ENCODE measurements around the gene ETS1. TPM values are rescaled to one million over a fixed set of nuclear protein-coding genes. Genes with fewer than 3 reads are reported as not detected.

The ETS1 gene
- total RNA-seq, 1 donor from 2014 or later = 39.4 TPM

GRCh38 chr11:128595775-128596174, 8.4 kb upstream of the ETS1 start:
- no peak for DNase-seq (ENCODE audit: low spot score)

- DNase-seq (ENCODE audit: low spot score) = no peak
These were observed 7.9 kb upstream of the ETS1 start for GRCh38 chr11:128595221-128595620.

GRCh38 chr11:128594226-128594625, 6.9 kb upstream of the ETS1 start:
- DNase-seq (ENCODE audit: low spot score) = no peak

GRCh38 chr11:128593281-128593680, 5.9 kb upstream of the ETS1 start:
- DNase-seq (ENCODE audit: low spot score) = no peak

- DNase-seq (ENCODE audit: low spot score) = no peak
These were observed 5.1 kb upstream of the ETS1 start for GRCh38 chr11:128592454-128592853.

GRCh38 chr11:128590587-128590986, 3.2 kb upstream of the ETS1 start:
- DNase-seq (ENCODE audit: low spot score) = no peak

GRCh38 chr11:128589998-128590397, 2.6 kb upstream of the ETS1 start:
- DNase-seq (ENCODE audit: low spot score) = no peak

- no peak for DNase-seq (ENCODE audit: low spot score)
These were observed 735 bp upstream of the ETS1 start for GRCh38 chr11:128588093-128588492.

- no peak for DNase-seq (ENCODE audit: low spot score)
These were observed 669 bp downstream of the ETS1 start for GRCh38 chr11:128586689-128587088.

- DNase-seq (ENCODE audit: low spot score) = no peak
These were observed 1.7 kb downstream of the ETS1 start for GRCh38 chr11:128585498-128586238.

GRCh38 chr11:128584253-128584652, 3.1 kb downstream of the ETS1 start:
- DNase-seq (ENCODE audit: low spot score) = no peak

- no peak for DNase-seq (ENCODE audit: low spot score)
These were observed 4.6 kb downstream of the ETS1 start for GRCh38 chr11:128582496-128583366.

GRCh38 chr11:128581561-128582272, 5.6 kb downstream of the ETS1 start:
- no peak for DNase-seq (ENCODE audit: low spot score)

GRCh38 chr11:128580612-128581011, 6.7 kb downstream of the ETS1 start:
- DNase-seq (ENCODE audit: low spot score) = no peak

- no peak for DNase-seq (ENCODE audit: low spot score)
These were observed 7.4 kb downstream of the ETS1 start for GRCh38 chr11:128579798-128580504.

- DNase-seq (ENCODE audit: low spot score) = no peak
These were observed 10.8 kb downstream of the ETS1 start for GRCh38 chr11:128576555-128576954.

GRCh38 chr11:128575961-128576350, 11.4 kb downstream of the ETS1 start:
- DNase-seq (ENCODE audit: low spot score) = no peak

GRCh38 chr11:128575174-128575960, 12.0 kb downstream of the ETS1 start:
- DNase-seq (ENCODE audit: low spot score) = no peak

GRCh38 chr11:128574576-128575011, 12.8 kb downstream of the ETS1 start:
- no peak for DNase-seq (ENCODE audit: low spot score)

- DNase-seq (ENCODE audit: low spot score) = no peak
These were observed 13.7 kb downstream of the ETS1 start for GRCh38 chr11:128573638-128574037.

- no peak for DNase-seq (ENCODE audit: low spot score)
These were observed 14.4 kb downstream of the ETS1 start for GRCh38 chr11:128572965-128573364.

Data from mucosa of gallbladder (tissue), 1 donor.